ENCODE data around the gene FREM1.

DNA sequence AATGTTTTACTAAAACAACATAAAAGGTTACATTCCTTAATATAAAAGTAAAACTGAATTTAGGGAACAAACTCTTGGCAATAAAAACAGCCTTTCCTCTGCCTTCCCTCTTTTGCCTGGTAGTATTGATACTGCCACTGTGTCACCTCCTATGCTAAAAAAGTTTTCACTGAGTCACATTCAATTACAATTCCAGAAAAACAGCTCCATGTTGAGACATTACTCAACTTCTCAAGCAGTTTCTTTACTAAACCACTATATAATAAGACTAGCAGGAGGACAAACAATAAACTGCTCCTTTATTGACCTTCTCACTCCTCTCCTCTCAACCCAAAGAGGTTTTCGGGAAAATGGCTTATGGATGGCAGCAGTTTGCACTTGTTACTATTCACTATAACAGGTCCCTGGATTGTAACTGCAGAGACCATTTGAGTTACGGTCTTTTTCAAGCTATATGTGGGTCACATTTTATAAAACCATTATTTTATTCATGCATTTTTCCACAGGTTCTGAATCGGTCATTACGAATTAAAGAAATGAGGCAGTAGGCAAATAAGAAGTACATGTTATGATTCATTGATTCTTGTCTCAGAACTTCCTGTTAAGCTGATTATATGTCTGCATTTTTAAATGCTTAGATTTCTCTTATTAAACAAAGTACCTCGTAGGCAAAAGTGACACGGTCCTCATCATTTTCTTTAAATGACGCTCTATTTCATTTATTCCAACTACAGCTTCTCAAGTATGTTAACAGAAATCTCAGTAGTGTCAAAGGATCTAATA lies 219.1 kb downstream of the FREM1 start:
- no peak for TF ChIP-seq EZH2 (IDR thresholded peaks at IDR 0.05; ENCODE audit: borderline replicate concordance, insufficient read depth, low read depth, low read length, poor library complexity, severe bottlenecking)
- TF ChIP-seq, protein P1, sequence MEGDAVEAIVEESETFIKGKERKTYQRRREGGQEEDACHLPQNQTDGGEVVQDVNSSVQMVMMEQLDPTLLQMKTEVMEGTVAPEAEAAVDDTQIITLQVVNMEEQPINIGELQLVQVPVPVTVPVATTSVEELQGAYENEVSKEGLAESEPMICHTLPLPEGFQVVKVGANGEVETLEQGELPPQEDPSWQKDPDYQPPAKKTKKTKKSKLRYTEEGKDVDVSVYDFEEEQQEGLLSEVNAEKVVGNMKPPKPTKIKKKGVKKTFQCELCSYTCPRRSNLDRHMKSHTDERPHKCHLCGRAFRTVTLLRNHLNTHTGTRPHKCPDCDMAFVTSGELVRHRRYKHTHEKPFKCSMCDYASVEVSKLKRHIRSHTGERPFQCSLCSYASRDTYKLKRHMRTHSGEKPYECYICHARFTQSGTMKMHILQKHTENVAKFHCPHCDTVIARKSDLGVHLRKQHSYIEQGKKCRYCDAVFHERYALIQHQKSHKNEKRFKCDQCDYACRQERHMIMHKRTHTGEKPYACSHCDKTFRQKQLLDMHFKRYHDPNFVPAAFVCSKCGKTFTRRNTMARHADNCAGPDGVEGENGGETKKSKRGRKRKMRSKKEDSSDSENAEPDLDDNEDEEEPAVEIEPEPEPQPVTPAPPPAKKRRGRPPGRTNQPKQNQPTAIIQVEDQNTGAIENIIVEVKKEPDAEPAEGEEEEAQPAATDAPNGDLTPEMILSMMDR (IDR thresholded peaks at IDR 0.05) = no peak
